NCI-H128 (cell line): Measurements from ENCODE around the gene CCL28.
"Not testable (repeated sequence)": the region's sequence is repeated elsewhere in the genome, so short reads cannot be mapped to it uniquely, and the experiment has no call there.

Source experiments
- DNase-seq: peaks from one replicate; lab custom pipeline; 2025; ENCODE audit not compliant: unreplicated experiment; lab: John Stamatoyannopoulos, UW

Gene CCL28

GRCh38 chr5:43412156-43412555 lies at the start of gene CCL28:
Gene CCL28, minus strand, starts transcription at chr5:43412391. Its CDS starts 75 bp downstream, at chr5:43412316.
- DNase-seq, result no peak

- no peak for DNase-seq
Measured at GRCh38 chr5:43461066-43461465, 48.9 kb upstream of the CCL28 start.

GRCh38 chr5:43456556-43456955 lies 44.4 kb upstream of the CCL28 start:
- no peak for DNase-seq

GRCh38 chr5:43441575-43441974 lies 29.4 kb upstream of the CCL28 start:
- not testable (repeated sequence) for DNase-seq

- no peak for DNase-seq
Measured at GRCh38 chr5:43437062-43437660, 25.0 kb upstream of the CCL28 start.

GRCh38 chr5:43433382-43433781 lies 21.2 kb upstream of the CCL28 start:
- DNase-seq, result no peak

GRCh38 chr5:43432486-43433375 lies 20.5 kb upstream of the CCL28 start:
- DNase-seq, result no peak

GRCh38 chr5:43429706-43430105 lies 17.5 kb upstream of the CCL28 start:
- DNase-seq, result no peak

- no peak for DNase-seq
Measured at GRCh38 chr5:43429016-43429415, 16.8 kb upstream of the CCL28 start.

GRCh38 chr5:43427306-43427705 lies 15.1 kb upstream of the CCL28 start:
- DNase-seq, result no peak

- DNase-seq, result no peak
Measured at GRCh38 chr5:43425983-43426382, 13.8 kb upstream of the CCL28 start.

GRCh38 chr5:43423086-43423485 lies 10.9 kb upstream of the CCL28 start:
- not testable (repeated sequence) for DNase-seq

GRCh38 chr5:43422143-43422542 lies 10.0 kb upstream of the CCL28 start:
- DNase-seq, result no peak

GRCh38 chr5:43421450-43422133 lies 9.4 kb upstream of the CCL28 start:
- no peak for DNase-seq

GRCh38 chr5:43420241-43420640 lies 8.1 kb upstream of the CCL28 start:
- DNase-seq, result no peak

- DNase-seq, result no peak
Measured at GRCh38 chr5:43418561-43418960, 6.4 kb upstream of the CCL28 start.

GRCh38 chr5:43416803-43417394 lies 4.7 kb upstream of the CCL28 start:
- DNase-seq, result no peak

- DNase-seq, result no peak
Measured at GRCh38 chr5:43415935-43416802, 4.0 kb upstream of the CCL28 start.

- no peak for DNase-seq
Measured at GRCh38 chr5:43413966-43414365, 1.8 kb upstream of the CCL28 start.

- DNase-seq, result peak; percentile 70
Measured at GRCh38 chr5:43412644-43413043, 453 bp upstream of the CCL28 start.

GRCh38 chr5:43411495-43411894 lies 696 bp downstream of the CCL28 start:
- DNase-seq, result no peak
